HepG2 (cell line): ENCODE measurements around the gene PLOD2. TPM values are rescaled to one million over a fixed set of nuclear protein-coding genes. Genes with fewer than 3 reads are reported as not detected.

Source experiments
- BHLHE40 ChIP-seq: IDR thresholded peaks from 2 replicates; pipeline ENCODE4 v1.6.1; 2011; ENCODE audit warnings: low read length, improper control_type of control experiment
- CBFB ChIP-seq: sonication (generic); formaldehyde crosslinking; IDR thresholded peaks from 2 replicates; pipeline ENCODE4 v1.4.0; 2020; ENCODE audit warnings: missing genetic modification reagents
- EED ChIP-seq: sonication (generic); formaldehyde crosslinking; IDR thresholded peaks from 2 replicates; pipeline ENCODE4 v1.5.0; 2020; ENCODE audit warnings: mild to moderate bottlenecking, missing genetic modification reagents
- FOXP1 ChIP-seq, 2 experiments: fragments of 450-650 bp in 1 of 2; IDR thresholded peaks; 2 replicates each; pipeline ENCODE4 v1.6.1; 2017 to 2018; ENCODE audit warnings: antibody characterized with exemption in 1 of 2
- HMGXB4 ChIP-seq, 2 experiments: sonication (generic) in 1 of 2; formaldehyde crosslinking in 1 of 2; IDR thresholded peaks; 2 replicates each; pipeline versions ENCODE4 v1.4.0 to v1.6.1; 2018 to 2020; ENCODE audit warnings: missing genetic modification reagents in 2 of 2, borderline replicate concordance in 1 of 2, low read depth in 1 of 2, mild to moderate bottlenecking in 1 of 2, missing biosample characterization in 1 of 2
- HNF1A ChIP-seq, 2 experiments: sonication (generic) in 1 of 2; formaldehyde crosslinking in 1 of 2; IDR thresholded peaks; 2 replicates each; pipeline versions ENCODE4 v1.4.0 to v1.6.1; 2016 to 2020; ENCODE audit warnings: borderline replicate concordance in 1 of 2, low read depth in 1 of 2, mild to moderate bottlenecking in 1 of 2, missing genetic modification reagents in 1 of 2
- HOXA9 ChIP-seq: sonication (generic); formaldehyde crosslinking; IDR thresholded peaks from 2 replicates; pipeline ENCODE4 v1.8.1; 2022; ENCODE audit warnings: missing genetic modification reagents, mild to moderate bottlenecking, moderate library complexity, borderline replicate concordance
- PRDM15 ChIP-seq: sonication (generic); formaldehyde crosslinking; IDR thresholded peaks from 2 replicates; pipeline ENCODE4 v1.4.0; 2020; ENCODE audit warnings: missing genetic modification reagents
- PTBP1 ChIP-seq: fragments of 200-400 bp; formaldehyde crosslinking; IDR thresholded peaks from 2 replicates; pipeline ENCODE4 v1.6.1; 2018; ENCODE audit warnings: low read length, low read depth; ENCODE audit not compliant: poor library complexity, severe bottlenecking
- THAP11 ChIP-seq: IDR thresholded peaks from 2 replicates; pipeline ENCODE4 v1.6.1; 2016; ENCODE audit warnings: missing biosample characterization, missing genetic modification reagents
- TMF1 ChIP-seq: sonication (generic); formaldehyde crosslinking; IDR thresholded peaks from 2 replicates; pipeline ENCODE4 v1.8.1; 2022; ENCODE audit warnings: low read depth, missing genetic modification reagents
- ZBTB39 ChIP-seq: sonication (generic); formaldehyde crosslinking; IDR thresholded peaks from 2 replicates; pipeline ENCODE4 v1.5.0; 2020; ENCODE audit warnings: missing genetic modification reagents
- ZNF235 ChIP-seq: sonication (generic); formaldehyde crosslinking; IDR thresholded peaks from 2 replicates; pipeline ENCODE4 v1.8.1; 2023; ENCODE audit warnings: mild to moderate bottlenecking, missing genetic modification reagents, borderline replicate concordance
- ZNF780A ChIP-seq: sonication (generic); formaldehyde crosslinking; IDR thresholded peaks from 2 replicates; pipeline ENCODE4 v1.8.0; 2022; ENCODE audit warnings: mild to moderate bottlenecking, missing genetic modification reagents, moderate library complexity
- ZNF878 ChIP-seq: sonication (generic); formaldehyde crosslinking; IDR thresholded peaks from 2 replicates; pipeline ENCODE4 v1.8.1; 2023; ENCODE audit warnings: mild to moderate bottlenecking, missing genetic modification reagents, moderate library complexity
- polyA plus RNA-seq, 8 experiments: library from polyadenylated mRNA; depleted of rRNA in 3 of 8; stranded (reverse) in 7 of 8; unstranded in 1 of 8; fragments of >200 nt; fragmentation: Illumina TruSeq in 4 of 8; extraction: Trizol in 4 of 8; gene quantifications; 2 replicates each; pipeline versions ENCODE4 v1.2.1 to v1.2.3, GENCODE V29; 2011 to 2016; ENCODE audit warnings: low read depth in 4 of 8, missing spikeins in 1 of 8, mixed read lengths in 1 of 8; ENCODE audit not compliant: insufficient read depth in 1 of 8
- total RNA-seq, 5 experiments: library from RNA; depleted of rRNA; stranded (reverse); fragments of >200 nt; fragmentation: Illumina TruSeq; extraction: Trizol; gene quantifications; 2 replicates each; pipeline ENCODE4 v1.2.3, GENCODE V29; 2016; ENCODE audit warnings: low read depth in 1 of 5

PLOD2 gene
- total and polyA plus RNA-seq, 2 of the 13 experiments (the other 11 are each of a cell fraction or from before 2014, with no cell fraction given): 107 to 161 TPM

GRCh38 chr3:146160964-146161662 is at the start of gene PLOD2 (continued):
- TF ChIP-seq PRDM15 (CRISPR knock-in tag): 0 out of 2 replicates have a peak, but pooled peaks have one; percentile 13
- peak; percentile 26 for TF ChIP-seq BHLHE40
- 0 out of 2 replicates have a peak, but pooled peaks have one; percentile 3 for TF ChIP-seq HOXA9 (CRISPR knock-in tag)
- TF ChIP-seq THAP11 (CRISPR knock-in tag): peak; percentile 81
- peak; percentile 65 for TF ChIP-seq PTBP1
- TF ChIP-seq ZNF878 (CRISPR knock-in tag): peak; percentile 91
- TF ChIP-seq ZNF235 (CRISPR knock-in tag): 0 out of 2 replicates have a peak, but pooled peaks have one; percentile 29
- TF ChIP-seq TMF1 (CRISPR knock-in tag): peak; percentile 89; the same call in 1 of the 2 replicates
- peak; percentile 37; the same call in 1 of the 2 replicates for TF ChIP-seq ZNF780A (CRISPR knock-in tag)
- TF ChIP-seq HNF1A (IDR thresholded peaks at IDR 0.05; ENCODE audit: low read depth): no peak
- peak; percentile 78 for TF ChIP-seq HNF1A (CRISPR knock-in tag; IDR thresholded peaks at IDR 0.05; ENCODE audit: borderline replicate concordance)
- peak; percentile 69; the same call in 1 of the 2 replicates for TF ChIP-seq CBFB (CRISPR knock-in tag)
- 0 out of 2 replicates have a peak, but pooled peaks have one; percentile 40 for TF ChIP-seq ZBTB39 (CRISPR knock-in tag)
- TF ChIP-seq EED (CRISPR knock-in tag): no peak
- no peak for TF ChIP-seq FOXP1 (IDR thresholded peaks at IDR 0.05)
- peak; percentile 28; the same call in 1 of the 2 replicates for TF ChIP-seq FOXP1 (CRISPR knock-in tag; IDR thresholded peaks at IDR 0.05)
- TF ChIP-seq HMGXB4 (CRISPR knock-in tag; IDR thresholded peaks at IDR 0.05; ENCODE audit: borderline replicate concordance in 1 of 2, low read depth in 1 of 2): peak; percentile 62 to 84
